ENCODE measurements around the gene ATF2.

DNA sequence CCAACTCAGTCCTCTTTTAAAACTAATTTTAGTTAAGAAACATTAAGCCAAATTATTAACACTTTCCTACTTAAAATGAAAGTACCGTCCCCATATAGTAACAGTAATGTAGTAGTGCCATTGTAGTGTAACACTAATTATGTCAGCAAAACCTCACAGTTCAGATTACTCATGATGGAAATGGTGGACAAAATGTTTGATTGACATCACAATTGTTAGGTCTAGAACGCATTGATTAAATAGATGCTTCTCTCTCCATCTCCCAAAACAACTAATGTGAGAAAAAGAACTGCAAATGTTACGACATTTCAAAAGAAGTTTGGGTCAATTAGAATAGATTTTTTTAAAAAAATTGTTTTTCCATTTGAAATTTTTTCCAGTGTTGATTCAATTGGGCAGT lies 1.2 kb upstream of the ATF2 start:
- TF ChIP-seq GABPB1 (CRISPR knock-in tag; IDR thresholded peaks at IDR 0.05), result no peak
- TF ChIP-seq, protein P1, sequence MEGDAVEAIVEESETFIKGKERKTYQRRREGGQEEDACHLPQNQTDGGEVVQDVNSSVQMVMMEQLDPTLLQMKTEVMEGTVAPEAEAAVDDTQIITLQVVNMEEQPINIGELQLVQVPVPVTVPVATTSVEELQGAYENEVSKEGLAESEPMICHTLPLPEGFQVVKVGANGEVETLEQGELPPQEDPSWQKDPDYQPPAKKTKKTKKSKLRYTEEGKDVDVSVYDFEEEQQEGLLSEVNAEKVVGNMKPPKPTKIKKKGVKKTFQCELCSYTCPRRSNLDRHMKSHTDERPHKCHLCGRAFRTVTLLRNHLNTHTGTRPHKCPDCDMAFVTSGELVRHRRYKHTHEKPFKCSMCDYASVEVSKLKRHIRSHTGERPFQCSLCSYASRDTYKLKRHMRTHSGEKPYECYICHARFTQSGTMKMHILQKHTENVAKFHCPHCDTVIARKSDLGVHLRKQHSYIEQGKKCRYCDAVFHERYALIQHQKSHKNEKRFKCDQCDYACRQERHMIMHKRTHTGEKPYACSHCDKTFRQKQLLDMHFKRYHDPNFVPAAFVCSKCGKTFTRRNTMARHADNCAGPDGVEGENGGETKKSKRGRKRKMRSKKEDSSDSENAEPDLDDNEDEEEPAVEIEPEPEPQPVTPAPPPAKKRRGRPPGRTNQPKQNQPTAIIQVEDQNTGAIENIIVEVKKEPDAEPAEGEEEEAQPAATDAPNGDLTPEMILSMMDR (IDR thresholded peaks at IDR 0.05), result no peak
- TF ChIP-seq, protein P2, sequence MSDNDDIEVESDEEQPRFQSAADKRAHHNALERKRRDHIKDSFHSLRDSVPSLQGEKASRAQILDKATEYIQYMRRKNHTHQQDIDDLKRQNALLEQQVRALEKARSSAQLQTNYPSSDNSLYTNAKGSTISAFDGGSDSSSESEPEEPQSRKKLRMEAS (CRISPR knock-in tag; IDR thresholded peaks at IDR 0.05), result no peak
- TF ChIP-seq TCF7 (CRISPR knock-in tag; IDR thresholded peaks at IDR 0.05; ENCODE audit: low read depth), result no peak
- TF ChIP-seq, protein P3, sequence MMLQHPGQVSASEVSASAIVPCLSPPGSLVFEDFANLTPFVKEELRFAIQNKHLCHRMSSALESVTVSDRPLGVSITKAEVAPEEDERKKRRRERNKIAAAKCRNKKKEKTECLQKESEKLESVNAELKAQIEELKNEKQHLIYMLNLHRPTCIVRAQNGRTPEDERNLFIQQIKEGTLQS (CRISPR knock-in tag; conservative IDR thresholded peaks at IDR 0.05), result no peak
- TF ChIP-seq, protein P4, sequence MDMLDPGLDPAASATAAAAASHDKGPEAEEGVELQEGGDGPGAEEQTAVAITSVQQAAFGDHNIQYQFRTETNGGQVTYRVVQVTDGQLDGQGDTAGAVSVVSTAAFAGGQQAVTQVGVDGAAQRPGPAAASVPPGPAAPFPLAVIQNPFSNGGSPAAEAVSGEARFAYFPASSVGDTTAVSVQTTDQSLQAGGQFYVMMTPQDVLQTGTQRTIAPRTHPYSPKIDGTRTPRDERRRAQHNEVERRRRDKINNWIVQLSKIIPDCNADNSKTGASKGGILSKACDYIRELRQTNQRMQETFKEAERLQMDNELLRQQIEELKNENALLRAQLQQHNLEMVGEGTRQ (CRISPR knock-in tag; IDR thresholded peaks at IDR 0.05), result no peak

All from WTC11 (cell line).